Measurements from ENCODE around the gene LRSAM1.
A peak's percentile ranks its signal among the peaks of the same experiment; 100 is the strongest.

Gene LRSAM1

DNA sequence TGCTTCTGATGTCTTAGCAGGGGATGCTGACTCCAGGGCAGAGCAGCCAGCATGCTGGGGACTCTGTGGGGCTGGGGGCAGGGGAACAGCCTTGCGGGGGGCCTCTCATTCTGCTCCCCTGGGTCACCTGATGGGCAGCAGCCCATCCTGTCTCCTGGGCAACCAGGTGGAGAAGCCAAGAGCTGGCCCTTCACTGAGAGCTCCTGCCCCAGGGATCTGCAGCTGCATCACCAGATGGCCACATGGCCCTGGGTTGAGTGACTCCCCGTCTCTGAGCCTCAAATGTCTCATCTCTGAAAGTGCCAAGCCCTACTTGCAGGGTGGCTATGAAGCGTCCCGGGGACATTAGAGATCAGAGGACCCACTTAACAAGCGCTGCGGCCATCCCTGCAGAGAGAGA lies 49.1 kb downstream of the LRSAM1 start:
- DNase-seq, result no peak

GRCh38 chr9:127500862-127501261 lies 49.6 kb downstream of the LRSAM1 start:
- DNase-seq, result no peak

- DNase-seq, result no peak
These were observed 50.6 kb downstream of the LRSAM1 start for GRCh38 chr9:127501821-127502343.

DNA sequence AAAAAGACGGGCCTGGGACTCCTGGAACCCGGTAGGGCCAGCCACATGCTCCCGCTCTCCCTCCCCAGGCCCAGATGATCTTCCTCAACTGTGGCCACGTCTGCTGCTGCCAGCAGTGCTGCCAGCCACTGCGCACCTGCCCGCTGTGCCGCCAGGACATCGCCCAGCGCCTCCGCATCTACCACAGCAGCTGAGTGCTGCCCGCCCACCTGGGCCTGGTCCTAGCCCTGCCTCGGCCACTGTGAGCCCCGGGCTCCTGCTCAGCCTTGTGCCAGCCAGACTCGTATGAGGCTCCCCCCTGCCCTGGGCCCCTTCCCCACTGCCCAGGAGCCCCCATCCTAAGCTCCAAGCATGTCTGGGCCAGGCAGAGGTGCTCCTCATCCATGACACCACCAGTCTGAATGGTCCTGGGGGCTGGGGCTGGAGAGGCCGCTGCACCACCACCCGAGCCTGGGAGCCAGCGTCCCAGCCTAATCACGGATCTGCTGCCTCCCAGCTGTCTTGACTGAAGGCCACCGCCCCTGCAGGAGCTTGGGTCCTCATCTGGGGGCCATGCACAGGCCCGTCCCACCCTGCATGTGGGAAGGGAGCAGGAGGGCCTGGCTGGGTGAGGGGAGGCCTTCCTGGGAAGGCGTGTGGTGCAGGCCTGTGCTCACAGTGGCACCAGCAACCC lies 51.5 kb downstream of the LRSAM1 start:
- DNase-seq, result no peak

GRCh38 chr9:127503379-127503921 lies 52.1 kb downstream of the LRSAM1 start:
- no peak for DNase-seq

DNA sequence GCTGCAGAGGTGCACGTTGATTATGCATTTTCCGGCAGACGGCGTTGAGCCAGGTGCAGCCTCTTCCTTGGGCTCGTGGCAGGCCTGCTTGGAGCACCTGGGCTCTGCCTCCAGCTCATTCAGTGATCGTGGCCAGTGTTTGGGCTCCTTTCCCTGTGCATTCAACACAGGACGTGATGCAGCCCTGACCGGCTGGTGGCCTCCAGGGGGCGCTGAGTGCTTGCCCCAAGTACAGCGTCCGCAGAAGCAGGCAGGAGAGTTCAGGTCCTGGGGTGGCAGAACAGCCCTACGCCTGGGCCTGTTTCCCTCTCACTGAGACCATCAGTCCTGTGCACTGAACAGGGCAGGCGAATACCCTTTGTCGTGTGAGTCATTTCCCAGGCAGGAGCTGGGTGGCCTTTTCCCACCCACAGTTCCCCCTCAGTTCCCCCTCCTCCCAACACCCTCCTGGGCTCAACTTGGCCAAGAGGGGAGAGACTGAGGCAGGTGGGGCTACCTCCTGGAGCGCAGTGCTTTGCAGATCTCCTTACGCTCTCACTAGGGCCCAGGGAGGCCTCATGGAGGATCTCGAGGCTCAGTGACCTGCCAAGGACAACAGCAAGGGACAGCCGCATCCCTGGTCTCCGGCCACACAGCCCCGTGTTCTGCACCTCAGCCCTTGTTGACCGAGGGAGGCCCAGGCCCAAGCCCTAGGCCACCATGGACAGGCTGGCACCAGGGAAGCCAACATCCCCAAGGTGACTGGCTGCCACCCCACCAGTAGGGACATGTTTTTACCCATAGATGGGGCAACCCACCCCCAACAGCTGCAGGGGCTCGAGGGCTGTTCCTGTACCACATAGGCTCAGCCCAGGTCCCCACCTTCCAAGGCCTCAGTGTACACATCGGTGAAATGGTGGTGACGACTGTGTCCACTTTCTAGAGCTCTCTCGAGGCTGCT lies 52.9 kb downstream of the LRSAM1 start:
- DNase-seq, result peak; percentile 45

GRCh38 chr9:127504887-127505251 lies 53.6 kb downstream of the LRSAM1 start:
- no peak for DNase-seq

DNA sequence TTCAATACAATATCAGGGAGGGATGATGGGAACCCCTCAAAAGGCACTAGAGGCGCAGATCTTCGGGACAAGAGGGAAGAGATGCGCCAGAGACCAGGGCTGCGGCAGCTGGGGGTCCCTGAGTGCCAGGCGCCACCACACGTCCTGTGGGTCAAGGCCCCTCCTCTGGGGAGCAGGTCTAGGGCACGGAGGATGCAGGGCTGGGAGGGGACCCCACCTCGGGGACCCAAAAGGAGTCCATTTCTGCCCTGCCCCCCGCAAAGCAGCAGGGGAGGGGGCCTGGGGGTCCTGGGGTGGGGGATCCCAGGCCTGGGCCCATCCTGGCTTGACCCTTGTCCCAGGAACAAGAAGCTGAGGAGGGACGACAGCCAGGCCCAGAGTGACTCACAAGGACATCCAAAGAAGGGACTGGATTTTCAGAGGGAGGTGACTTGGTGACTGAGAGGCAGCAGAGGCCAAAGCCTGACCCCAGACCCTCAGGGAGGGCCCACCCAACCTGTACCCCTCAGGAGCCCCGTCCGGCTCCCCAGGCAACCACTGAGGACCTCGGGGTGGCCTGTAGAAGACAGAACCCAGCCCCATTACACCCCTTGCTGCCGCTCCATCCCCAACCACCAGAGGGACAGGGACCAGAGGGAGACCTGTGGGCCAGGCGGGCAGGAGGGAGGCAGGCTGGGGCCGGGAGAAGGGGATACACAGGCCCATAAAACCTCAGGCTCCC lies 54.2 kb downstream of the LRSAM1 start:
- DNase-seq, result no peak

- DNase-seq, result no peak
These were observed 55.0 kb downstream of the LRSAM1 start for GRCh38 chr9:127506117-127506813.

DNA sequence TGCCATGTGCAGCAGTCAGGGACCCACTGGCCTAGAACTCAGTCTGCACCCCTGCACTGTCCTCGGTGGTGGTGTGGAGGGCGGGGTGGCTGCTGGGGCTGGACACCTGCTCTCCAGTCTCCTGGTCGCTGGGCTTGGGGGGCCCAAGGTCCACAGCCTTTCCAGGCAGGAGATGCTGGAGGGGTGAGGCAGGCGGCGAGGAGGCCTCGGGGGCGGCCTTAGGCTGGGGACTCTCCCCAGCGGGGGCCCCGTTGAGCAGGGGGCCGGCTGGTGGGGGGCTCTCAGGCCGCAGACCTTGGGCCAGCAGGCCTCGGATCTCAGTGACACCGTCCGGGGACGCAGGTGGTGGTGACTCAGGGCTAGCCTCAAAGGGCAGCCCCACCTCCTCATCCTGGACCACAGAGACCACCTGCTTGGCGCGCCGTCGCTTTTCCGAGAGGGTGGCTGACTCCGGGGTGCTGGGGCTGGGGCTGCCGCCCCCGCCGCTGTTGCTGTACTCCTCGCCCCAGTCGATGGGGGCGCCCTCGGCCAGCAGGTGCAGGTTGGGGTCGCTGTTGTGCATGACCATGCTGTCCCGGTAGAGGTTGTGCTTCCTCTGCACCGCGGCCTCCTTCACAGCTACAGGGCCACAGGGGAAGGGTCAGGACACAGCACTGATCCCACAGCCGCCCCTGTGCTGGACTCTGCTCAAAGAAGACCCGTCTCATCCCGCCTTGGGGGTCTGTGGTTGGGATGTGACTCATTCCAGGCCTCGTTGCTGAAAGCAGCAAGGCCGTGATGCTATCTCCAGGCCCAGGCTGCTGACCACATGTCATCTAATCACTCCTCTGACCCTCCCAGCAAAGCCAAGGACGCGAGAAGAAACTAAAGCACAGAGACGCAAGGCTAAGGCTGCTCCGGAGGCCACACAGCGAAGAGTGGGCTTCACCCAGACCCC lies 55.8 kb downstream of the LRSAM1 start:
- no peak for DNase-seq

DNA sequence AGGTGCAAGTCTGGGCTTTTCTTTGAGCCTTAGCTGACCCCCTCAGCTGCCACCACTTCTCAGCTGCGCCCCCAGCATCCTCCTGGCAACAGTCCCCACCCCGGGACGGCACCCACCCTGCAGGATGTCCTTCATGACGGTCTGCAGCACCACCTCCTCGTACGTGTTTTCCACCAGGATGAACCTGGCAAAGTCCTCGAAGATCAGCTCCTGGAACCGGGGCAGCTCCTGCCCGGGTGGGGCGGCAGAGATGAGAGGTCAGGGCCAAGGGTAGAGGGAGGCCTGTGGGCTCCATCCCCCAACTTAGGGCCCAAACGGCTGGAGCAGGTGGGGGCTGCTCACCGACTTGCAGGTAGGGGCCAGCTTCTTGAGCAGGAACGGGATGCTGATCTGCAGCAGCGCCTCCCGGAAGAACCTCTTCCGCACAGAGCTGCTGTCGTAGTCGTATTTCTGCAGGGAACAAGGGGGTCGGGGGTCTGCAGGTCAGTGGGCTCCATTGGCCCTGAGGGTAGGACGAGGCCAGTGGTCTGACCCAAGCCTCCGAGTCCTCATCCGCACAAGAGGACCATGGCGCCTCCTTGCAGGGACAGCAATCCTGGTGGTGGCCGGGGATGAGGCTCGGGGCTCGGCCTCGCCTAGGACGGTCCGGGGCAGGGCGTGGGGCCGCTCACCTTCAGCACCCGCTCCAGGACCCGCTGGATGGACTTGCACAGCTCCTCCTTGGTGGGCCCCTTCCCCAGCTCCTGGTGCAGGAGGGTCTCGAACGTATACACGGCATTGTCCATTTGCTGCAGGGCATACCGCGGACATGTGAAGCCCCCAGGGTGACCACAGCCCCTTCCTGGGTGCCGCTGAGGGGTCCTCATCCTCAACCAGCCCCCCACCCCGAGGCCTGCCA lies 56.7 kb downstream of the LRSAM1 start:
- no peak for DNase-seq

DNA sequence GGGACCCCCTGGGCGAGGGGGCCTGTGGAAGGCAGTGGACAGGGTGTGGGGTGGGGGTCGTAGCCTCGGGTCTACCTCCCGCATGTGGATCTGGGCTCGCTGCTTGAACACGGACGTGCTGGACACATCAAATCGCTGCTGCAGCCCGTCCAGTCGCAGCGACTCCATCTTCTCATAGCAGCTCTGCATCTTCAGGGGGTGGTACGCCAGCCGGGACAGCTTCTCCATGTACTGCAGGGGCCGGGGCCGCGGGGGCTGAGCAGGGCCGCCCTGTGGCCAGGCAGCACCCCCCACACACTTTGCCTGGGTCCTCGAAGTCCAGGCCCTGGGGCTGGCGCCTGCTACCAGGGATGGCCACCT lies 57.6 kb downstream of the LRSAM1 start:
- no peak for DNase-seq

- no peak for DNase-seq
These were observed 58.1 kb downstream of the LRSAM1 start for GRCh38 chr9:127509261-127509954.

GRCh38 chr9:127509955-127510299 lies 58.6 kb downstream of the LRSAM1 start:
- no peak for DNase-seq

- no peak for DNase-seq
These were observed 63.2 kb downstream of the LRSAM1 start for GRCh38 chr9:127514468-127514867.

DNA sequence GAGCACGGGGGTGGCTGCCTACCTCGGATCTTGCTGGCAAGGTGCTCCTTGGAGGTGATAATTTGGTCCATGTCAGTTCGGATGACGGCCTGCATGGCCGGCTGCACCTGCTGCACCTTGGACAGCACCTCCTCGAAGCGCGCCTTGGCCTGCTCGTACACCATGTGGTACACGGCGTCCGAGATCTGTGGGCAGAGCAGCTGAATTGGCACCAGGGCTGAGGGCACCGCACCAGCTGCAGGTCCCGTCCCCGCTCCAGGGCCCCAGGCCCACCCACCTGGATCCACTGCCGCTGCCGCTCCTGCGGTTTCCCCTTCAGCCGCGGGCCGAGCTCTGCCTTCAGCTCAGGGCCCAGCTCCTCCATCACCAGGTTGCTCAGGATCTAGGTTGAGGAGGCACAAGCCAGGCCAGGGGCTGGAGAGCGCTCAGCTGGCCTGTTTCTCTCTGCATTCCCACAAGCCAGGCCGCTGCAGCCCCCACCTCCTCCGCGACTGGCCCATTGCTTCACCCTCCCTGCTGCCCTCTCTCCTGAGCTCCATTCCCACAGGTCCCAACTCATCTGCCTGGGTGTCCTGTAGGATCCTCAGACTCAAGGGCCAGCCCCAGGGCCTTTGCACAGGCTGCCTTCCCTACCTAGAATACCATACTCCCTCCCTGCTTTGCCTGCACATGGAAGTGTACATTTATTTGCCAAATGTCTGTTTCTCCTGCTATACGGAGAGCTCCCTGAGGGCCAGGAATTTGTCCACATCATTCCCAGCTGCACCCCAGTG lies 65.7 kb downstream of the LRSAM1 start:
- no peak for DNase-seq

GRCh38 chr9:127517620-127518019 lies 66.3 kb downstream of the LRSAM1 start:
- no peak for DNase-seq

DNA sequence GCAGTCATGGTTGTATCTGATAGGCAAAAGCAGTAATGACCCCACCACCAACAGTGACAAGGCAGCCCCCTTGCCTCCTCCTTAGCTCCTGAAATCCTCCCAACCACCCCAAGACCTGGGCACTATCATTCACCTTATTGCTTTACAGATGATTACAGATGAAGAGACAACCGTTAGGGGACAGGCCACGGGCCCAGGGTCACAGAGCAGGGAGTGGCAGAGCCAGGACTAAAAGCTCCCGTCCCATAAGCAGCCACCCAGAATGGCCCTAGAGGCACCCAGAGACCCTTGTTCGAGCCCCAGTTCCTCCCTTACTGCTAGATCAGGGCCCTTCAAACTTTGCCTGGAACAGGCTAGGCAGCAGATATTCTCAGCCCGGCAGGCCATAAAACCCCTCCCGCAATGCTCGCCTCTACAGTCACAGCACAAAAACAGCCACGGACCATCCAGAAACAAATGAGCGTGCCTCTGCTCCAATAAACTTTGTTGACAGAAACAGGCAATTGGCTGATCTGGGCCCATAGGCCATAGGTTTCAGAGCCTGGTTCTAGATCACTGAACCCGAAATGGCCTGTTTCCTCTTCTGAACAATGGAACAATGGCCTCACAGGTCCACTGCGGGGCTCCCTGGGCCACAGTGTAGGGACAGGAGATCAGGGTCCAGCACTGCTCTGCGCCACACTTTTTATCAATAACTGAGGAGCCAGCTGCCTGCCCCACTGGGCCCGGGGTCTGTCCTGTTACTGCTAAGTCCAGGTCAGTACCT lies 67.0 kb downstream of the LRSAM1 start:
- DNase-seq, result no peak
